GM12874 (cell line): ENCODE results near the gene CNPY1.

Experiments used
- CTCF ChIP-seq: IDR thresholded peaks from 2 replicates; pipeline ENCODE4 v1.5.1; 2011; ENCODE audit warnings: low read depth, mild to moderate bottlenecking, control low read depth, low read length, moderate library complexity; ENCODE audit not compliant: insufficient read depth

Gene CNPY1

GRCh38 chr7:155577509-155577905, 31.1 kb upstream of the CNPY1 start:
- no peak for TF ChIP-seq CTCF

GRCh38 chr7:155576900-155577508, 30.6 kb upstream of the CNPY1 start:
- TF ChIP-seq CTCF, result no peak

- no peak for TF ChIP-seq CTCF
These were observed 30.1 kb upstream of the CNPY1 start for GRCh38 chr7:155576416-155576815.

GRCh38 chr7:155574556-155575290, 28.4 kb upstream of the CNPY1 start:
- no peak for TF ChIP-seq CTCF

GRCh38 chr7:155571581-155572345, 25.4 kb upstream of the CNPY1 start:
- TF ChIP-seq CTCF, result 0 out of 2 replicates have a peak, but pooled peaks have one; percentile 2

GRCh38 chr7:155570991-155571390, 24.6 kb upstream of the CNPY1 start:
- TF ChIP-seq CTCF, result no peak
